SK-N-SH treated with all-trans-retinoic acid at 6 μM for 48 hours (cell line): ENCODE results near the gene PURA.

Experiments
- GLIS3 ChIP-seq: fragments of 250-450 bp; sonication (Bioruptor Pico); IDR thresholded peaks from 2 replicates; pipeline ENCODE4 v1.5.0; 2020; ENCODE audit warnings: mild to moderate bottlenecking, moderate library complexity
- OSR1 ChIP-seq: fragments of 250-450 bp; sonication (Bioruptor Pico); IDR thresholded peaks from 2 replicates; pipeline ENCODE4 v1.8.0; 2022; ENCODE audit warnings: moderate library complexity, mild to moderate bottlenecking, inconsistent platforms
- ZNF565 ChIP-seq: fragments of 450-650 bp; formaldehyde crosslinking; conservative IDR thresholded peaks from 2 replicates; pipeline ENCODE4 v1.5.0; 2020; ENCODE audit warnings: low read depth, mild to moderate bottlenecking, moderate library complexity

- no peak for TF ChIP-seq OSR1 (CRISPR knock-in tag)
- no peak for TF ChIP-seq ZNF565 (CRISPR knock-in tag)
- no peak for TF ChIP-seq GLIS3 (CRISPR knock-in tag)
Observed at GRCh38 chr5:140111859-140112551, 1.9 kb upstream of the PURA start.
